ENCODE data around the gene GARIN1A. TPM values are rescaled to one million over a fixed set of nuclear protein-coding genes. Genes with fewer than 3 reads are reported as not detected.

The GARIN1A gene
- total RNA-seq, 2 donors from 2014 or later, result 0.15 to 0.64 TPM

GRCh38 chr7:128692623-128693270, 20.7 kb downstream of the GARIN1A start:
- Histone ChIP-seq H3K9me3 (ENCODE audit: control insufficient read depth, low read length) (no peaks in the 10 kb centered on the region), H3K4me1 (ENCODE audit: control insufficient read depth, insufficient read depth, low read length) (no peaks in the 10 kb centered on the region), H3K27ac (ENCODE audit: low read depth, low read length) (no peak overlapping the region), H3K36me3 (ENCODE audit: control insufficient read depth, insufficient read depth, low read length) (no peaks in the 10 kb centered on the region), H3K9ac (ENCODE audit: extremely low read depth, low read length, poor library complexity, severe bottlenecking) (no peak overlapping the region), H3K4me3 (ENCODE audit: low read length) (no peak overlapping the region), H3K27me3 (ENCODE audit: control insufficient read depth, insufficient read depth, low read length, poor library complexity, severe bottlenecking) (peaks cover 13% of the 10 kb centered on the region)
- DNase-seq, result no peak
- WGBS, 2 experiments (ENCODE audit: insufficient coverage in 1 of 2, insufficient read length in 1 of 2), result 83 to 89% methylated on average over 6 of the region's 7 CpGs
- Mint-ChIP-seq H3K27me3 (ENCODE audit: insufficient read depth) (peaks cover 21% of the 10 kb centered on the region), H3K36me3 (ENCODE audit: low read depth) (peaks cover 1% of the 10 kb centered on the region), H3K9me3 (peaks cover 11% of the 10 kb centered on the region), H3K4me1 (peaks cover 3% of the 10 kb centered on the region), H3K4me3 (no peak overlapping the region), H3K27ac (no peak overlapping the region)
- TF ChIP-seq CTCF (conservative IDR thresholded peaks at IDR 0.05), result no peak

- H3K36me3 ChIP-seq (ENCODE audit: control insufficient read depth, insufficient read depth, low read length), result no peaks in the 10 kb centered on the region
- H3K9me3 ChIP-seq (ENCODE audit: control insufficient read depth, low read length), result no peaks in the 10 kb centered on the region
- peak; percentile 30 for DNase-seq
- Mint-ChIP-seq H3K27me3 (ENCODE audit: insufficient read depth) (peaks cover 26% of the 10 kb centered on the region), H3K36me3 (ENCODE audit: low read depth) (no peaks in the 10 kb centered on the region), H3K4me3 (no peak overlapping the region), H3K27ac (no peak overlapping the region), H3K4me1 (peaks cover 8% of the 10 kb centered on the region), H3K9me3 (peaks cover 10% of the 10 kb centered on the region)
- TF ChIP-seq CTCF (conservative IDR thresholded peaks at IDR 0.05), result no peak
- peaks cover 18% of the 10 kb centered on the region for H3K27me3 ChIP-seq (ENCODE audit: control insufficient read depth, insufficient read depth, low read length, poor library complexity, severe bottlenecking)
- 90 to 91% methylated on average over 17 to 19 of the region's 19 CpGs for WGBS, 2 experiments (ENCODE audit: insufficient coverage in 1 of 2, insufficient read length in 1 of 2)
- H3K4me3 ChIP-seq (ENCODE audit: low read length), result no peak overlapping the region
- no peaks in the 10 kb centered on the region for H3K4me1 ChIP-seq (ENCODE audit: control insufficient read depth, insufficient read depth, low read length)
- H3K9ac ChIP-seq (ENCODE audit: extremely low read depth, low read length, poor library complexity, severe bottlenecking), result no peak overlapping the region
- H3K27ac ChIP-seq (ENCODE audit: low read depth, low read length), result no peak overlapping the region
Observed at GRCh38 chr7:128693373-128694015, 21.4 kb downstream of the GARIN1A start.

GRCh38 chr7:128694738-128695137, 22.6 kb downstream of the GARIN1A start:
- Mint-ChIP-seq H3K4me1 (peaks cover 11% of the 10 kb centered on the region), H3K4me3 (no peak overlapping the region), H3K27ac (no peak overlapping the region), H3K9me3 (peaks cover 4% of the 10 kb centered on the region), H3K36me3 (ENCODE audit: low read depth) (no peaks in the 10 kb centered on the region), H3K27me3 (ENCODE audit: insufficient read depth) (peaks cover 30% of the 10 kb centered on the region)
- Histone ChIP-seq H3K36me3 (ENCODE audit: control insufficient read depth, insufficient read depth, low read length) (no peaks in the 10 kb centered on the region), H3K9ac (ENCODE audit: extremely low read depth, low read length, poor library complexity, severe bottlenecking) (no peak overlapping the region), H3K27me3 (ENCODE audit: control insufficient read depth, insufficient read depth, low read length, poor library complexity, severe bottlenecking) (peaks cover 18% of the 10 kb centered on the region), H3K4me3 (ENCODE audit: low read length) (no peak overlapping the region), H3K9me3 (ENCODE audit: control insufficient read depth, low read length) (no peaks in the 10 kb centered on the region), H3K4me1 (ENCODE audit: control insufficient read depth, insufficient read depth, low read length) (no peaks in the 10 kb centered on the region), H3K27ac (ENCODE audit: low read depth, low read length) (no peak overlapping the region)
- no peak for DNase-seq
- WGBS, 2 experiments (ENCODE audit: insufficient coverage in 1 of 2, insufficient read length in 1 of 2), result 56 to 79% methylated on average over 2 of the region's 2 CpGs
- no peak for TF ChIP-seq CTCF (conservative IDR thresholded peaks at IDR 0.05)
